CD4-positive, alpha-beta T cell treated with Interleukin-4 for 1 hour (primary cell): ENCODE data around the gene SMYD3.
"Not testable (repeated sequence)": the region's sequence is repeated elsewhere in the genome, so short reads cannot be mapped to it uniquely, and the experiment has no call there.

Source experiments
- DNase-seq, 2 donors: peaks; one replicate each; pipeline ENCODE4 v3.0.0-alpha.2; 2020 to 2022

Gene SMYD3

DNA sequence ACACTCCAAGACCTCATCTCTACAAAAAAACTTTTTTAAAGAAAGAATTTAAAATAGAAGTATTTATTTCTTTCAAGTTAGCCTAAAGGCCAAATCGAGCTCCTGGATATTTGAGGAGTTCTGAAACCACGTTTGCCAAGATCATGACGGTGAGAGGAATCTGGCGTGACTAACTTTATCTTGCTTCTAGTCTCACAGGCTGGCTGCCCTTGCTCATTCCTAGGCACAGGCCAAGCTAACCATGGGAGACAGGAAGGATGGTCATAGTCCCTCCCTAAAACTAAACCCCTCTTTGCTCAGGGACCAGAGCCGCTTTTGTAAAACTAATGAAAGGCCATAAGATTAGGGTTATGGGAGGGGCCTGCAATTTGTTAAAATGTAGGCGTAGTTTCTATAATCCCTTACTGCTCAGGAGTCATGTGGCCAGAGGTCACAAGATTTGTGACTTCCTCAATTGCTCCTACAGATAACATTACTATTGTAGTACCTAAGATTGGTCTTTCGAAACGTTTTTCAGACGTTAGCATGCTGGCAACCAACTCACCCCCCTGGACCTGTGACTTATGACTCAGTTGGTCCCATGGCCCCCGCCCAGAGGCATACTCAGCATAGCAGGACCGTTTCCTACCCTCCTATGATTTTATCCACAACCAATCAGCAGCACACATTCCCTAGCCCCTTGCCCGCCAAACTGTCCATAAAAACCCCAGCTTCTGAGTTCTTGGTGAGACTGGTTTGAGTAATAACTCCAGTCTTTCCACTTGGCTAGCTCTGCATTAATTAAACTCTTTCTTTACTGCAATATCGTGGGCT, 425.0 kb downstream of the SMYD3 start:
- DNase-seq, result no peak

- no peak for DNase-seq
These were observed 425.9 kb downstream of the SMYD3 start for GRCh38 chr1:246081138-246081702.

DNA sequence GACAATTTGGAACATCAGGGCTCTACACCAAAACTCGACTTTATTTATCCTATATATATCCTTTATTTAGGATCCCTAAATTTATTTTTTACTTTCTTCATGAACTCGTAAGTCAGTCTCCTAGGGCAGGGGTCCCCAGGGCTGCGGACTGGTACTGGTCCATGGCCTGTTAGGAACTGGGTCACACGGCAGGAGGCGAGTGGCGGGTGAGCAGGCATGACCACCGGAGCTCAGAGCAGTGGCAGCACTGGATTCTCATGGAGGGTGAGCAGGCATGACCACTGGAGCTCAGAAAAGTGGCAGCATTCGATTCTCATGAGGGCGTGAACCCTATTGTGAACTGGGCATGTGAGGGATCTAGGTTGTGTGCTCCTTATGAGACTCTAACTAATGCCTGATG, 427.0 kb downstream of the SMYD3 start:
- DNase-seq, result no peak

GRCh38 chr1:246078888-246079252, 428.2 kb downstream of the SMYD3 start:
- no peak for DNase-seq

GRCh38 chr1:246078126-246078887, 428.8 kb downstream of the SMYD3 start:
- DNase-seq, result no peak

DNA sequence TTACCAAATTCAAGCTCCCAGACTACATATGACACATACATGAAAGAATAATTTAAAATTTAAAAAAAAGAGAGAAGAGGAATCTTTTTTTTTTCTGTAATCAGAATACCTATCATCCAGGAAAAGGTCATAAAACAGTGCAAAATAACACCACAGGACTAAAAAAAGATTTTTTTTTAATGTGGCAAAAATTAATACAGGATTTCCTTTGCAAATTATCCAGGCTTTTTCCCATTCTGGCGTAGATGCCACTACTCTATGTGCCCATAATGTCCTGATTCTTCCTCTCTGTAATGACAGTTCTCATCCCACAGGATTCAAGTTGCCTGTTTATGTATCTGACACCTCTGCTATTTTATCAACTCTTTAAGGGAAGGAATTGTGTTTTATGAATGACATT, 429.6 kb downstream of the SMYD3 start:
- no peak for DNase-seq

DNA sequence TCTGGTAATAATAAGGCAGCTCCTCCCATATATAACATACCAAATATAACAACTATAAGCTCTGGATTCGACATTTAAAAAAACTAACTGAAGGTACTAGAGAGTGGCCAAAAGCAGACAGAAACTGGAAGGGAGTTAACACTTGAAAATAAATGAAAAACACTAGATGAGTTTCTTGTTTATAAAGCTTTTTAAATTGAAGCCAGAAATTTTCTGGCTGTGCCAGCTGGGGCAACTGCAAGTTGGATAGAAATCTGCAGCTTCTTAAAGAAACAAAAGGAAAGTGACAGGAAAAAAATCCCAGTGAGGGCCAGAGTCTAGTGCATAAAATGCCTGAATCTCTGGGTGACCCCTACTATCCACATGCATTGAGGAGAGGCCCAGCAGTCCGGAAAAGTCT, 432.7 kb downstream of the SMYD3 start:
- no peak for DNase-seq

- DNase-seq, result no peak
These were observed 434.6 kb downstream of the SMYD3 start for GRCh38 chr1:246072456-246072955.

- not testable (repeated sequence) for DNase-seq
These were observed 435.1 kb downstream of the SMYD3 start for GRCh38 chr1:246071981-246072380.

GRCh38 chr1:246071561-246071960, 435.5 kb downstream of the SMYD3 start:
- DNase-seq, result not testable (repeated sequence)

DNA sequence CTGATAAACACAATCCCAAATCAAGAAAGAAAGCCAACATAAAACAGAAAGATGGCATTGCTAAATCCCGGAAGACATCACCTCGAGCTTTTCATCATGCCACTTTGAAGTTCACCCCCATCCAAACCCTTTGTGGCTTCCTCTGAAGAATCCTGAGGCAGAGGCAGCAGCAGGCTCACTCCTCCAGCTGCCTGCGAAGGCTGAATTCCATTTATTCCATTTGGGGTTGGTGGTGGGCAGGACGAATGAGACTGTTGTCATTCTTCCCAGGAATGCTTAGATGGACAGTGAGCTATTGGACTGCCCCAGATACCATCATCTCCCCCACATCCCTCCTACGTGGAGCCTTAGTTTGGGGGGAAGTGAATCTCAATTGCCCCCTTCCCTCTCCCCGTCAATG, 437.5 kb downstream of the SMYD3 start:
- no peak for DNase-seq

DNA sequence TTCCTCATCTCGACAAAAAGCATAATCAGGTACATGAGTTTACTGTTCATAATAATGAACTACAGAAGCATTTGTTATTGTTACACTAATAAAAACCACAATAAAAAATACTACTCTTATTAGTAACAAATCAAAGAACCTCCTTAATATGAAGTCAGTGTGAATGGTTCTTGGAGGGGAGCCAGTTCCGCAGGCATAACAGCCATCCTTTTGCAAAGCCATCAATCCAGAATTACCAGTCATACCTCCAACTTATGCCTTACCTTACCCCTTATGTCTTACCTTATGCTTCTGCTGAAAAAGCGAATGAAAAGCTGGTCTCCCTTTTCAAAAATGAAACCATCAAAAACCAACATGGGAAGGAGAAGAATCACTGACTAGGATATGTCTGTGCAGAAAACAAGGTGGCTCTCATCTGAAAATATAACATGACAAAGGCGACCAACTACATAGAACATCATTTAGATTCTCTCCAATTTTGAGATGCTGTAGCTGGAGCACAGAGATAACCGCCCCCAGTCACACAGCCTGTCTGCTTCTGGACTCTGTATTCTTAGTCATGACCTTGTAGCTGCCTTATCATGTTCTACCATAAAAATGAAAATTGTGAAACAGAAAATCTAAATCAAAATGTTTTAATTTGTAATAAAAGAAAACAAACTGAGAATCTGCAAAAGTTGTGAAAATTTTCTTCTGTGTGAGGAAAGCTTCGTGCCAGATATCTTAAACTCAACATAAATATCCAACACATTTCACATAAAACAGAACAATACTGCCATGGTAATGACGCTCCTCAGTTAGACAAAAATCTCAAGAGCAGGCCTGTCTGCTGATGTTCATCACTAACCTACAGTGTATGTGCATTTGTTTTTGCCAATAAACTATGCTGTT, 438.2 kb downstream of the SMYD3 start:
- no peak for DNase-seq

GRCh38 chr1:246068217-246068512, 438.9 kb downstream of the SMYD3 start:
- no peak for DNase-seq

DNA sequence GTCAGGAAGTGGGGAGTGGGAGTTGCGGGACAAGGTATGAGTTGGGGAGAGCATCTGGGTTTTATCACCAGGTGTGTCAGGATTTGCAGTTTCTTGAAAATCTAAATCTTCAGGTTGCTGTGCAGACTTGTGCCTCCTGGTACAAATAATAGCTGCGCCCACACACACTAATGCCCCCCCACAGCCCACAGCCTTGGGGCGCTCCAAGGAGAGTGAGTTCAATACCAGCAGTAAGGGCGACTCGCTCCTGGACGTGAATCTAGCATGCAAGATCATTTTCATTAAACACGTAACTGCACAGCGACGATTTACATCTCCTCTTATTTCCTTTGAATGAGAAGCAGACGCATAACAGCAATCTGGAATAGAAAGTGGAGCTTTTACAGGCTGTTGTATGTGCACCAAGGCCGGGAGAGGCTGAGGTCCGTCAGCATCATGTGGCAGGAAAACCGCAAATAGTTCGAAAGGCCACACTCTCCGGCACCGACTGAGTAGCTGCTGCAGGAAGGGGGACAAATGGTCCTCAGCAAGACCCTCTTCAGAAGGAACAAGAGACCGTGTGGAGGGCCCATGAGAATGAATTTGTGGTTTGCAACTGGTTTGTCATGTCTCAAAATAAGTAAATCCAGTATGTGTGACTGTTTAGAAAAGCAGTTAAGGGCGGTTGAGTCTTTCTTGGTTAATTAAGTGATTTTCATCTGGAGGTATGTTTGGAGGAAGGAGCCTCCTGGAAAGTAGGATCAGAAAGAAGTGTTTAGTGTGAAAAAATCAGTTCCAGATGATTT, 439.5 kb downstream of the SMYD3 start:
- DNase-seq, result no peak

DNA sequence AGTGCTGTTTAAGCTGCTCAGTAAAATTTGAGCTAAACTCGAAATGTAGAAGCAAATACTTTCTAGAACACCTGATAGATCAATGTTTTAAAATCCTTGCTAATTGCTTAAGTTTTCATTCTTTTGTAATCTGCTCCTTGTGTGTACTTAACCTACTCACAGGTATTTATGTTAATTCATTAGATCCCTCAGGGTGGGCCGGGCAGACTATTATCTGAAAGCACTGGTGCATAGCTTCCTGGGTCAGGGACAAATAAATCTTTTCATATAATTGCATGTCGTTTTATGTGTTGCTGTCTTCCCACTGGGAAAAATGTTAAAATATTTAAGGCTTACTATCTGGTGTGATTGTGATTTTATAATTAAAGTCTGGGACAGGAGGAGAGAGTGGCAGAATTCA, 440.5 kb downstream of the SMYD3 start:
- DNase-seq, result no peak

- no peak for DNase-seq
These were observed 441.5 kb downstream of the SMYD3 start for GRCh38 chr1:246065592-246065991.

DNA sequence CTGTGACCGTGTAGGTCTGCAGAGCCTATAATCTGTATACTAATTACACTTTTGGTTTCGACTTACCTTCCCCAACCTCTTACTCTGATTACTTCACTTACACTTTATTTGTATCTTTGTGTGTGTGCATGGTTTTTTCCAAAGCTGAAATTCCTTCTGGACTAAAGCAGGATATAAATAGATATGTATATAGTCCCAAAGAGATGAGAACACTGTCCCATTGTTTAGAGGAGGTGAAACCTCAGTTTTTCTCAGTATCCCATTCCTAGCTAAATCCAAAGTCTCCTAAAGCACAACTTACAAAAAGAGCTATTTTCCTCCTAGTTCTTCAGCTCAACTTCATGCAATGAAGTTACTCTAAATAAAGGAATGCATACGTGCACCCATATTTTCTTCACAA, 442.2 kb downstream of the SMYD3 start:
- DNase-seq, result no peak

DNA sequence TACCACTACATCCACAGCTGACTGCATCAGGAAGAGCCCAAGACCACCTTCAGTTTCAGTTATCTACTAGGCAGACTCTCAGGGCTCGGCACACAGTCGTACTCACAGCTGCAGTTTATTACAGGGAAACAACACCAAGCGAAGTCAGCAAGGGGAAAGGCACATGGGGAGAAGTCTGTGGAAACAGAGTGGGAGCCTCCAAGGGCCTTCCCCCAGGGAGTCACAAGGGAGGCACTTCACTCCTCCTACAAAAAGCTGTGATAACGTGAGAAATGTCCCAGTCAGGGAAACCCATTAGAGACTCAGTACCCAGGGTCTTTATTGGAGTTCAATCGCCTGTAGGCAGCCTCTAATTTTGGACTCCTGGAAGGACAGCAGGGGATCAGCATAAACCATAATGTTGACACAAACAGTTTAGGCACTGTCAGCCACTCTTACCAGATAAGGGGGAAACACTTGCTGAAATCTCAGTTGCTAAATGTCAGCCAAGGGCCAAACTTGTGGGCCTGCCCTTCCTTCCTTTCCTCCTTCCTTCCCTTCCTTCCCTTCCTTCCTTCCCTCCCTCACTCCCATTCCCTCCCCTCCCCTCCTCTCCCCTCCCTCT, 444.0 kb downstream of the SMYD3 start:
- no peak for DNase-seq

DNA sequence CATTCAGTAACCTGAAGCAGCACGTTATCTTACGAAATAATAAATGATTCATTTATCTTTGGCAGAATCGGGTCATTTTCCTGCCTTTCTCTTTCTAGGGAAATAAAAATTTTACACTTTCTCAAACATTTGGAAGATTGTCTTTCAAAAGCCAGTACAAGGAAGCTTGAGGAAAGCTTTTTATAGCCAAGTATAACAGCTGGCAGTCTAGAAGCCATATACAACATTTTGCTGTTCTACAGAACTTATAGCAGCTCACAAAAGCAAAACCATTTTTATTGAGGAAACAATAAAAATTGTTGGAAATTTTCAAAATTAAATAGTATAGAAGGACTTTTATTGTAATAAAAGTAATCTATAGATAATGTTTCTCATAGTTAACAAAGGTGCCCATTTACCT, 448.6 kb downstream of the SMYD3 start:
- no peak for DNase-seq

DNA sequence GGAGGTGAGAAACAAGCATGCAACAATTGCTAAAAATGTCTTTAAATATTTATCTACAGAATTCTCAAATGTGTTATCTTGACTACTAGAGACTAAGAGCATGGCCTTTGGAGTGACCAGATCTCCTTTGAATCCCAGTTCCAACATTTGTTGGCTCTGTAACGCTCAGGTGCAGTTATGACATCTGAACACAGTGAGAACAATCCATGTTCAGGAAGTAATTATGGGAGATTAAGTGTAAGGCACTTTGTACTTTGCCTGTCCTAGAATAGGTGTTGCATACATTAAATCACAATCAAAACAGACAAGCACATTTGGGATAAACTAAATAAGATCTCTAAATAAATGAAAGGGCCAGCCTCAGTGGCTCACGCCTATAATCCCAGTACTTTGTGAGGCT, 454.5 kb downstream of the SMYD3 start:
- DNase-seq, result no peak

DNA sequence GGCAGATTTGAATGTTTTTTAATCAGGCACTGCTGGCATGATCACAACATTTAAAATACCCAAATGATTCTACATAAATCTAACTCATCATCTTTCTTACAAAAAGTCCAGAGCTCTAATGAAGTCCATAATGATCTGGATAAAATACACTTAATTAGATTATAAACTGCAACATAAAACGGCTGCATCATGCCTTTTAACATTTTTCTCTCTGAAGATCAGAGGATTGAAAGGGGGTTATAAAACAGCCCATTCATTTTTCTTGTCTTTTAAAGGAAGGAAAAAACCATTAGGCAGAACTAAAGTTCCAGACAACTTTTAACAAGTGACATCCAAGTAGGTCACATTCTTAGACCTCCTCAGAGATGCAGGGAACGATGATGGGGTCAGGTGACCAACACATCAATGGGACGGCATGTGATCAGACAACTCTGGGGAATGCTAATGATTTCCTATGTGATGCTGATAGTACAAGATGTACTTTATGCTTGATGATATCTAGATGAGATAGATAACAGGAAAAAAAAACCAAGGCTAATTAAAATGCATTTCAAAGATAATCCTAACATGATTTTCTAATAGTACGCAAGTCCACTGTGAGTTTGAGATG, 455.1 kb downstream of the SMYD3 start:
- no peak for DNase-seq
